ENCODE results near the gene RAD51B. TPM values are rescaled to one million over a fixed set of nuclear protein-coding genes. Genes with fewer than 3 reads are reported as not detected.

The RAD51B gene
- total RNA-seq, 1 experiment from 2014 or later = 14.2 TPM

DNA sequence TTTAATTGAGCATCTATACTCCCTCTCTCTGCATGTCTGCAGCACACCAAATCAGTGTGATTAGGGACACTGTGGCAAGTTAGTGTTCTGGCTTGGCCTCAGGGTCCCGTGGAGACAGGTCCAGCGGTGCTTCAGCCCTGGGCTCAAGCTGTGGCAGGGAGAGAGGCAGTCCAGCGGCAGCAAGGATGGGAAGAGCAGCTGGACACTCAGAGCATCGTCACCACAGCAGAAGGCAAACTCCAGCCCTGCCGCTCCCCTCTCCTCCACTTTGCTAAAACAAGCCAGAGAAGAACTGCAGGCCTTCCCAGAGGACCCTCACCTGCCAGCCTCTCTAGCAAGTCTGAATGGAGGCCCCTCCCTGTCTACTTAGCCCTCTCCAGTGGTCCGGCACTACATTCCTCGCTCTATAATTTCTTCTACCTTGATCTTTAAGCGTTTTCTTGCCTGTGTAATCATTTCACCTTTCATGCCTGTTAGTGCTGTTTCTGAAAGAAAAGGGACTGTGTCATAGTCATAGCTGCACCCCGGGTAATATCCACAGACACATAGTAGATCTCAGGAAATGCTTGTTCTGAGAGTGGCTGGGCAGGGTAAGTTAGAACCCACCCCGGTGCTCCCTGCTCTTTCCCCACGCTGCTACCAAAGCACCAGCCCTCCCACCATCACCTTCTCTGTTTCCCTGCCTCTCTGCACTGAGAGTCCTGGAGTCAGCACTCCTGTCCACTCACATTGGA, 951.1 kb downstream of the RAD51B start:
- CTCF ChIA-PET = interaction anchor here (0.9 to 1.1 kb wide), 2 partner anchors 54 to 73 kb away, joined by 3 to 4 read pairs; no protein-coding TSS in a partner anchor
- POLR2A ChIA-PET = interaction anchor here (1.8 kb wide), 1 partner anchor 8 kb away, joined by 4 read pairs; no protein-coding TSS in a partner anchor
- Mint-ChIP-seq H3K9me3 (no peaks in the 10 kb centered on the region; the same call in 1 of the 2 replicates), H3K4me1 (peaks cover 10% of the 10 kb centered on the region), H3K27me3 (ENCODE audit: low read depth) (no peaks in the 10 kb centered on the region; the same call in 1 of the 2 replicates), H3K4me3 (no peak overlapping the region), H3K27ac (no peak overlapping the region), H3K36me3 (no peaks in the 10 kb centered on the region)
- DNase-seq (ENCODE audit: low spot score) = no peak
- no peak for ATAC-seq
- TF ChIP-seq, protein P1, sequence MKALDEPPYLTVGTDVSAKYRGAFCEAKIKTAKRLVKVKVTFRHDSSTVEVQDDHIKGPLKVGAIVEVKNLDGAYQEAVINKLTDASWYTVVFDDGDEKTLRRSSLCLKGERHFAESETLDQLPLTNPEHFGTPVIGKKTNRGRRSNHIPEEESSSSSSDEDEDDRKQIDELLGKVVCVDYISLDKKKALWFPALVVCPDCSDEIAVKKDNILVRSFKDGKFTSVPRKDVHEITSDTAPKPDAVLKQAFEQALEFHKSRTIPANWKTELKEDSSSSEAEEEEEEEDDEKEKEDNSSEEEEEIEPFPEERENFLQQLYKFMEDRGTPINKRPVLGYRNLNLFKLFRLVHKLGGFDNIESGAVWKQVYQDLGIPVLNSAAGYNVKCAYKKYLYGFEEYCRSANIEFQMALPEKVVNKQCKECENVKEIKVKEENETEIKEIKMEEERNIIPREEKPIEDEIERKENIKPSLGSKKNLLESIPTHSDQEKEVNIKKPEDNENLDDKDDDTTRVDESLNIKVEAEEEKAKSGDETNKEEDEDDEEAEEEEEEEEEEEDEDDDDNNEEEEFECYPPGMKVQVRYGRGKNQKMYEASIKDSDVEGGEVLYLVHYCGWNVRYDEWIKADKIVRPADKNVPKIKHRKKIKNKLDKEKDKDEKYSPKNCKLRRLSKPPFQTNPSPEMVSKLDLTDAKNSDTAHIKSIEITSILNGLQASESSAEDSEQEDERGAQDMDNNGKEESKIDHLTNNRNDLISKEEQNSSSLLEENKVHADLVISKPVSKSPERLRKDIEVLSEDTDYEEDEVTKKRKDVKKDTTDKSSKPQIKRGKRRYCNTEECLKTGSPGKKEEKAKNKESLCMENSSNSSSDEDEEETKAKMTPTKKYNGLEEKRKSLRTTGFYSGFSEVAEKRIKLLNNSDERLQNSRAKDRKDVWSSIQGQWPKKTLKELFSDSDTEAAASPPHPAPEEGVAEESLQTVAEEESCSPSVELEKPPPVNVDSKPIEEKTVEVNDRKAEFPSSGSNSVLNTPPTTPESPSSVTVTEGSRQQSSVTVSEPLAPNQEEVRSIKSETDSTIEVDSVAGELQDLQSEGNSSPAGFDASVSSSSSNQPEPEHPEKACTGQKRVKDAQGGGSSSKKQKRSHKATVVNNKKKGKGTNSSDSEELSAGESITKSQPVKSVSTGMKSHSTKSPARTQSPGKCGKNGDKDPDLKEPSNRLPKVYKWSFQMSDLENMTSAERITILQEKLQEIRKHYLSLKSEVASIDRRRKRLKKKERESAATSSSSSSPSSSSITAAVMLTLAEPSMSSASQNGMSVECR (CRISPR knock-in tag; IDR thresholded peaks at IDR 0.05; ENCODE audit: borderline replicate concordance) = no peak
- TF ChIP-seq NR2C2 (CRISPR knock-in tag; IDR thresholded peaks at IDR 0.05) (no peak), MXD4 (CRISPR knock-in tag; IDR thresholded peaks at IDR 0.05; ENCODE audit: borderline replicate concordance) (no peak), TEAD1 (CRISPR knock-in tag; IDR thresholded peaks at IDR 0.05) (no peak), NR1H2 (CRISPR knock-in tag; IDR thresholded peaks at IDR 0.05) (no peak), RORB (CRISPR knock-in tag; IDR thresholded peaks at IDR 0.05) (no peak), EMX1 (CRISPR knock-in tag; IDR thresholded peaks at IDR 0.05) (no peak)
- TF ChIP-seq, protein P2, sequence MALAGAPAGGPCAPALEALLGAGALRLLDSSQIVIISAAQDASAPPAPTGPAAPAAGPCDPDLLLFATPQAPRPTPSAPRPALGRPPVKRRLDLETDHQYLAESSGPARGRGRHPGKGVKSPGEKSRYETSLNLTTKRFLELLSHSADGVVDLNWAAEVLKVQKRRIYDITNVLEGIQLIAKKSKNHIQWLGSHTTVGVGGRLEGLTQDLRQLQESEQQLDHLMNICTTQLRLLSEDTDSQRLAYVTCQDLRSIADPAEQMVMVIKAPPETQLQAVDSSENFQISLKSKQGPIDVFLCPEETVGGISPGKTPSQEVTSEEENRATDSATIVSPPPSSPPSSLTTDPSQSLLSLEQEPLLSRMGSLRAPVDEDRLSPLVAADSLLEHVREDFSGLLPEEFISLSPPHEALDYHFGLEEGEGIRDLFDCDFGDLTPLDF (CRISPR knock-in tag; IDR thresholded peaks at IDR 0.05) = no peak
- TF ChIP-seq, protein P3, sequence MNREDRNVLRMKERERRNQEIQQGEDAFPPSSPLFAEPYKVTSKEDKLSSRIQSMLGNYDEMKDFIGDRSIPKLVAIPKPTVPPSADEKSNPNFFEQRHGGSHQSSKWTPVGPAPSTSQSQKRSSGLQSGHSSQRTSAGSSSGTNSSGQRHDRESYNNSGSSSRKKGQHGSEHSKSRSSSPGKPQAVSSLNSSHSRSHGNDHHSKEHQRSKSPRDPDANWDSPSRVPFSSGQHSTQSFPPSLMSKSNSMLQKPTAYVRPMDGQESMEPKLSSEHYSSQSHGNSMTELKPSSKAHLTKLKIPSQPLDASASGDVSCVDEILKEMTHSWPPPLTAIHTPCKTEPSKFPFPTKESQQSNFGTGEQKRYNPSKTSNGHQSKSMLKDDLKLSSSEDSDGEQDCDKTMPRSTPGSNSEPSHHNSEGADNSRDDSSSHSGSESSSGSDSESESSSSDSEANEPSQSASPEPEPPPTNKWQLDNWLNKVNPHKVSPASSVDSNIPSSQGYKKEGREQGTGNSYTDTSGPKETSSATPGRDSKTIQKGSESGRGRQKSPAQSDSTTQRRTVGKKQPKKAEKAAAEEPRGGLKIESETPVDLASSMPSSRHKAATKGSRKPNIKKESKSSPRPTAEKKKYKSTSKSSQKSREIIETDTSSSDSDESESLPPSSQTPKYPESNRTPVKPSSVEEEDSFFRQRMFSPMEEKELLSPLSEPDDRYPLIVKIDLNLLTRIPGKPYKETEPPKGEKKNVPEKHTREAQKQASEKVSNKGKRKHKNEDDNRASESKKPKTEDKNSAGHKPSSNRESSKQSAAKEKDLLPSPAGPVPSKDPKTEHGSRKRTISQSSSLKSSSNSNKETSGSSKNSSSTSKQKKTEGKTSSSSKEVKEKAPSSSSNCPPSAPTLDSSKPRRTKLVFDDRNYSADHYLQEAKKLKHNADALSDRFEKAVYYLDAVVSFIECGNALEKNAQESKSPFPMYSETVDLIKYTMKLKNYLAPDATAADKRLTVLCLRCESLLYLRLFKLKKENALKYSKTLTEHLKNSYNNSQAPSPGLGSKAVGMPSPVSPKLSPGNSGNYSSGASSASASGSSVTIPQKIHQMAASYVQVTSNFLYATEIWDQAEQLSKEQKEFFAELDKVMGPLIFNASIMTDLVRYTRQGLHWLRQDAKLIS (CRISPR knock-in tag; IDR thresholded peaks at IDR 0.05; ENCODE audit: borderline replicate concordance) = no peak
- TF ChIP-seq, protein P4, sequence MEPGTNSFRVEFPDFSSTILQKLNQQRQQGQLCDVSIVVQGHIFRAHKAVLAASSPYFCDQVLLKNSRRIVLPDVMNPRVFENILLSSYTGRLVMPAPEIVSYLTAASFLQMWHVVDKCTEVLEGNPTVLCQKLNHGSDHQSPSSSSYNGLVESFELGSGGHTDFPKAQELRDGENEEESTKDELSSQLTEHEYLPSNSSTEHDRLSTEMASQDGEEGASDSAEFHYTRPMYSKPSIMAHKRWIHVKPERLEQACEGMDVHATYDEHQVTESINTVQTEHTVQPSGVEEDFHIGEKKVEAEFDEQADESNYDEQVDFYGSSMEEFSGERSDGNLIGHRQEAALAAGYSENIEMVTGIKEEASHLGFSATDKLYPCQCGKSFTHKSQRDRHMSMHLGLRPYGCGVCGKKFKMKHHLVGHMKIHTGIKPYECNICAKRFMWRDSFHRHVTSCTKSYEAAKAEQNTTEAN (CRISPR knock-in tag; IDR thresholded peaks at IDR 0.05) = no peak
- TF ChIP-seq, protein P5, sequence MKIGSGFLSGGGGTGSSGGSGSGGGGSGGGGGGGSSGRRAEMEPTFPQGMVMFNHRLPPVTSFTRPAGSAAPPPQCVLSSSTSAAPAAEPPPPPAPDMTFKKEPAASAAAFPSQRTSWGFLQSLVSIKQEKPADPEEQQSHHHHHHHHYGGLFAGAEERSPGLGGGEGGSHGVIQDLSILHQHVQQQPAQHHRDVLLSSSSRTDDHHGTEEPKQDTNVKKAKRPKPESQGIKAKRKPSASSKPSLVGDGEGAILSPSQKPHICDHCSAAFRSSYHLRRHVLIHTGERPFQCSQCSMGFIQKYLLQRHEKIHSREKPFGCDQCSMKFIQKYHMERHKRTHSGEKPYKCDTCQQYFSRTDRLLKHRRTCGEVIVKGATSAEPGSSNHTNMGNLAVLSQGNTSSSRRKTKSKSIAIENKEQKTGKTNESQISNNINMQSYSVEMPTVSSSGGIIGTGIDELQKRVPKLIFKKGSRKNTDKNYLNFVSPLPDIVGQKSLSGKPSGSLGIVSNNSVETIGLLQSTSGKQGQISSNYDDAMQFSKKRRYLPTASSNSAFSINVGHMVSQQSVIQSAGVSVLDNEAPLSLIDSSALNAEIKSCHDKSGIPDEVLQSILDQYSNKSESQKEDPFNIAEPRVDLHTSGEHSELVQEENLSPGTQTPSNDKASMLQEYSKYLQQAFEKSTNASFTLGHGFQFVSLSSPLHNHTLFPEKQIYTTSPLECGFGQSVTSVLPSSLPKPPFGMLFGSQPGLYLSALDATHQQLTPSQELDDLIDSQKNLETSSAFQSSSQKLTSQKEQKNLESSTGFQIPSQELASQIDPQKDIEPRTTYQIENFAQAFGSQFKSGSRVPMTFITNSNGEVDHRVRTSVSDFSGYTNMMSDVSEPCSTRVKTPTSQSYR (CRISPR knock-in tag; IDR thresholded peaks at IDR 0.05) = no peak
- TF ChIP-seq, protein P6, sequence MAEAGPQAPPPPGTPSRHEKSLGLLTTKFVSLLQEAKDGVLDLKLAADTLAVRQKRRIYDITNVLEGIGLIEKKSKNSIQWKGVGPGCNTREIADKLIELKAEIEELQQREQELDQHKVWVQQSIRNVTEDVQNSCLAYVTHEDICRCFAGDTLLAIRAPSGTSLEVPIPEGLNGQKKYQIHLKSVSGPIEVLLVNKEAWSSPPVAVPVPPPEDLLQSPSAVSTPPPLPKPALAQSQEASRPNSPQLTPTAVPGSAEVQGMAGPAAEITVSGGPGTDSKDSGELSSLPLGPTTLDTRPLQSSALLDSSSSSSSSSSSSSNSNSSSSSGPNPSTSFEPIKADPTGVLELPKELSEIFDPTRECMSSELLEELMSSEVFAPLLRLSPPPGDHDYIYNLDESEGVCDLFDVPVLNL (CRISPR knock-in tag; IDR thresholded peaks at IDR 0.05; ENCODE audit: borderline replicate concordance, low read depth) = no peak
